H9 (cell line): ENCODE results near the gene RASA3. TPM values are rescaled to one million over a fixed set of nuclear protein-coding genes. Genes with fewer than 3 reads are reported as not detected.

Experiments
- DNase-seq: peaks from one replicate; pipeline ENCODE4 v3.0.0-alpha.2; 2017
- H2AFZ ChIP-seq: one replicate; pipeline ENCODE4 v1.6.1; 2013; ENCODE audit warnings: mild to moderate bottlenecking, low read length, control low read depth, moderate library complexity
- H2AK5ac ChIP-seq: 2 replicates; pipeline ENCODE4 v1.6.1; 2013; ENCODE audit warnings: low read length, control low read depth, mixed read lengths; ENCODE audit not compliant: insufficient read length
- H2BK120ac ChIP-seq: one replicate; pipeline ENCODE4 v1.6.1; 2013; ENCODE audit warnings: low read depth, mild to moderate bottlenecking, low read length, control low read depth, inconsistent platforms; ENCODE audit not compliant: poor library complexity, severe bottlenecking
- H2BK12ac ChIP-seq: 2 replicates; pipeline ENCODE4 v1.6.1; 2013; ENCODE audit warnings: low read length, control low read depth, mixed read lengths, low read depth; ENCODE audit not compliant: insufficient read length
- H2BK15ac ChIP-seq: 2 replicates; pipeline ENCODE4 v1.6.1; 2013; ENCODE audit warnings: low read depth, low read length, control low read depth
- H2BK20ac ChIP-seq: one replicate; pipeline ENCODE4 v1.6.1; 2013; ENCODE audit warnings: low read depth, mild to moderate bottlenecking, low read length, control low read depth, inconsistent platforms; ENCODE audit not compliant: poor library complexity, severe bottlenecking
- H2BK5ac ChIP-seq: 2 replicates; pipeline ENCODE4 v1.6.1; 2013; ENCODE audit warnings: low read length, control low read depth, mixed read lengths; ENCODE audit not compliant: insufficient read length
- H3K14ac ChIP-seq: 2 replicates; pipeline ENCODE4 v1.6.1; 2013; ENCODE audit warnings: low read length, control low read depth; ENCODE audit not compliant: insufficient read depth
- H3K18ac ChIP-seq: 2 replicates; pipeline ENCODE4 v1.6.1; 2013; ENCODE audit warnings: low read depth, mild to moderate bottlenecking, mixed read lengths, low read length, control low read depth; ENCODE audit not compliant: insufficient read length
- H3K23ac ChIP-seq: 2 replicates; pipeline ENCODE4 v1.6.1; 2013; ENCODE audit warnings: low read length, control low read depth, mixed read lengths, low read depth; ENCODE audit not compliant: insufficient read length
- H3K23me2 ChIP-seq: 2 replicates; pipeline ENCODE4 v1.6.1; 2013; ENCODE audit warnings: low read depth, mild to moderate bottlenecking, mixed read lengths, low read length, control low read depth; ENCODE audit not compliant: insufficient read length, poor library complexity, severe bottlenecking
- H3K27ac ChIP-seq: 2 replicates; pipeline ENCODE4 v1.5.1; 2013; ENCODE audit warnings: low read length, control low read depth, mixed read lengths, low read depth; ENCODE audit not compliant: insufficient read length
- H3K27me3 ChIP-seq: 2 replicates; pipeline ENCODE4 v1.6.1; 2013; ENCODE audit warnings: low read length, control low read depth, inconsistent platforms; ENCODE audit not compliant: insufficient read depth
- H3K4ac ChIP-seq: 2 replicates; pipeline ENCODE4 v1.6.1; 2013; ENCODE audit warnings: low read depth, mild to moderate bottlenecking, control low read depth, inconsistent platforms, low read length, moderate library complexity
- H3K4me1 ChIP-seq: 2 replicates; pipeline ENCODE4 v1.6.1; 2013; ENCODE audit warnings: low read length, control low read depth, inconsistent platforms; ENCODE audit not compliant: insufficient read depth
- H3K4me2 ChIP-seq: 2 replicates; pipeline ENCODE4 v1.6.1; 2013; ENCODE audit warnings: low read length, control low read depth, mixed read lengths; ENCODE audit not compliant: insufficient read length, insufficient read depth
- H3K56ac ChIP-seq: 2 replicates; pipeline ENCODE4 v1.6.1; 2013; ENCODE audit warnings: low read depth, mild to moderate bottlenecking, mixed read lengths, low read length, control low read depth; ENCODE audit not compliant: insufficient read length
- H3K79me1 ChIP-seq: 2 replicates; pipeline ENCODE4 v1.6.1; 2013; ENCODE audit warnings: low read depth, mild to moderate bottlenecking, moderate library complexity, low read length, control low read depth, inconsistent platforms; ENCODE audit not compliant: insufficient read depth, poor library complexity, severe bottlenecking
- H3K79me2 ChIP-seq: 2 replicates; pipeline ENCODE4 v1.6.1; 2013; ENCODE audit warnings: low read length, control low read depth, inconsistent platforms; ENCODE audit not compliant: insufficient read depth
- H3K9ac ChIP-seq: 2 replicates; pipeline ENCODE4 v1.6.1; 2013; ENCODE audit warnings: low read length, control low read depth, mixed read lengths; ENCODE audit not compliant: insufficient read length; ENCODE audit errors: extremely low read depth
- H3K9me3 ChIP-seq: one replicate; pipeline ENCODE4 v1.6.1; 2013; ENCODE audit warnings: low read depth, low read length, inconsistent platforms; ENCODE audit not compliant: control insufficient read depth
- H3T11ph ChIP-seq: one replicate; pipeline ENCODE4 v1.6.1; 2013; ENCODE audit warnings: mild to moderate bottlenecking, low read length, control low read depth, inconsistent platforms
- H4K20me1 ChIP-seq: one replicate; pipeline ENCODE4 v1.6.1; 2013; ENCODE audit not compliant: control insufficient read depth, insufficient read length, insufficient read depth
- H4K5ac ChIP-seq: 2 replicates; pipeline ENCODE4 v1.6.1; 2013; ENCODE audit warnings: low read depth, mild to moderate bottlenecking, mixed read lengths, low read length, control low read depth; ENCODE audit not compliant: insufficient read length
- H4K8ac ChIP-seq: replicated peaks from 2 replicates; pipeline ENCODE4 v1.6.1; 2013; ENCODE audit warnings: low read length, control low read depth, mixed read lengths, low read depth; ENCODE audit not compliant: insufficient read length
- H4K91ac ChIP-seq: 2 replicates; pipeline ENCODE4 v1.6.1; 2013; ENCODE audit warnings: low read depth, mild to moderate bottlenecking, moderate library complexity, mixed read lengths, low read length, control low read depth; ENCODE audit not compliant: insufficient read length
- H3K27ac Mint-ChIP-seq, 3 experiments: 2 replicates in 2 of 3; 3 replicates in 1 of 3; pipeline ENCODE4 v1.8.0; 2020 to 2021; ENCODE audit warnings: mixed read lengths in 3 of 3, mild to moderate bottlenecking in 1 of 3, moderate library complexity in 1 of 3
- H3K27me3 Mint-ChIP-seq: 2 replicates; pipeline ENCODE4 v1.8.0; 2021; ENCODE audit warnings: low read depth, mild to moderate bottlenecking, moderate library complexity, mixed read lengths
- H3K36me3 Mint-ChIP-seq, 3 experiments: 2 replicates in 2 of 3; 3 replicates in 1 of 3; pipeline ENCODE4 v1.8.0; 2020 to 2021; ENCODE audit warnings: low read depth in 3 of 3, mixed read lengths in 3 of 3; ENCODE audit not compliant: insufficient read depth in 1 of 3
- H3K4me1 Mint-ChIP-seq, 2 experiments: 2 replicates each; pipeline ENCODE4 v1.8.0; 2020; ENCODE audit warnings: mixed read lengths in 2 of 2
- H3K4me3 Mint-ChIP-seq, 2 experiments: 2 replicates in 1 of 2; 3 replicates in 1 of 2; pipeline ENCODE4 v1.8.0; 2020 to 2021; ENCODE audit warnings: mild to moderate bottlenecking in 2 of 2, mixed read lengths in 2 of 2, moderate library complexity in 1 of 2
- H3K9me3 Mint-ChIP-seq, 2 experiments: 2 replicates in 1 of 2; 3 replicates in 1 of 2; pipeline ENCODE4 v1.8.0; 2020; ENCODE audit warnings: mild to moderate bottlenecking in 2 of 2, mixed read lengths in 2 of 2, moderate library complexity in 1 of 2
- WGBS: extraction: QIAGEN DNeasy Blood & Tissue Kit; methylation state at CpG from one replicate; pipeline ENCODE4 v1.1.7; 2013; ENCODE audit warnings: missing lambda C conversion rate, low lambda C conversion rate, mixed read lengths; ENCODE audit not compliant: insufficient read length; ENCODE audit errors: extremely low coverage; 5-methylcytosine and 5-hydroxymethylcytosine counted together
- total RNA-seq: library from RNA; stranded (reverse); gene quantifications from 2 replicates; pipeline ENCODE4 v1.2.1, GENCODE V29; 2021
- TF ChIP-seq, protein P1 (sequence below): fragments of 200-600 bp; sonication (generic); conservative IDR thresholded peaks from 3 replicates; pipeline ENCODE4 v1.8.0; 2021; ENCODE audit warnings: antibody characterized with exemption, mild to moderate bottlenecking

Gene RASA3
- total RNA-seq, 1 experiment from 2014 or later: 12.3 TPM

GRCh38 chr13:113936166-113936965 is 196.1 kb downstream of the RASA3 start:
- no peak overlapping the region for H3K4me2 ChIP-seq
- no peak overlapping the region for H3K27ac ChIP-seq
- Mint-ChIP-seq H3K9me3 (no peaks in the 10 kb centered on the region), H3K27me3 (no peaks in the 10 kb centered on the region; the same call in none of the 2 replicates), H3K27ac (no peak overlapping the region; a peak in 1 of 7 replicates), H3K36me3 (no peaks in the 10 kb centered on the region), H3K4me3 (no peak overlapping the region), H3K4me1 (peaks cover 11 to 13% of the 10 kb centered on the region in 2 experiments)
- no peak overlapping the region for H3K18ac ChIP-seq
- H3K23ac ChIP-seq: no peak overlapping the region
- no peaks in the 10 kb centered on the region for H4K20me1 ChIP-seq
- H3K79me2 ChIP-seq: no peaks in the 10 kb centered on the region
- H3K4me1 ChIP-seq: no peaks in the 10 kb centered on the region
- peak overlapping the region; percentile 70 for H2BK120ac ChIP-seq
- H3T11ph ChIP-seq: no peak overlapping the region
- H3K23me2 ChIP-seq: no peaks in the 10 kb centered on the region
- H4K91ac ChIP-seq: no peak overlapping the region
- H2BK12ac ChIP-seq: no peak overlapping the region
- no peak overlapping the region for H3K4ac ChIP-seq
- no peaks in the 10 kb centered on the region for H3K9me3 ChIP-seq
- no CpG with 5 or more reads among the region's 25 CpGs for WGBS
- H3K14ac ChIP-seq: no peak overlapping the region
- H3K56ac ChIP-seq: no peak overlapping the region
- TF ChIP-seq, protein P1, sequence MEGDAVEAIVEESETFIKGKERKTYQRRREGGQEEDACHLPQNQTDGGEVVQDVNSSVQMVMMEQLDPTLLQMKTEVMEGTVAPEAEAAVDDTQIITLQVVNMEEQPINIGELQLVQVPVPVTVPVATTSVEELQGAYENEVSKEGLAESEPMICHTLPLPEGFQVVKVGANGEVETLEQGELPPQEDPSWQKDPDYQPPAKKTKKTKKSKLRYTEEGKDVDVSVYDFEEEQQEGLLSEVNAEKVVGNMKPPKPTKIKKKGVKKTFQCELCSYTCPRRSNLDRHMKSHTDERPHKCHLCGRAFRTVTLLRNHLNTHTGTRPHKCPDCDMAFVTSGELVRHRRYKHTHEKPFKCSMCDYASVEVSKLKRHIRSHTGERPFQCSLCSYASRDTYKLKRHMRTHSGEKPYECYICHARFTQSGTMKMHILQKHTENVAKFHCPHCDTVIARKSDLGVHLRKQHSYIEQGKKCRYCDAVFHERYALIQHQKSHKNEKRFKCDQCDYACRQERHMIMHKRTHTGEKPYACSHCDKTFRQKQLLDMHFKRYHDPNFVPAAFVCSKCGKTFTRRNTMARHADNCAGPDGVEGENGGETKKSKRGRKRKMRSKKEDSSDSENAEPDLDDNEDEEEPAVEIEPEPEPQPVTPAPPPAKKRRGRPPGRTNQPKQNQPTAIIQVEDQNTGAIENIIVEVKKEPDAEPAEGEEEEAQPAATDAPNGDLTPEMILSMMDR: no peak
- no peak overlapping the region for H4K8ac ChIP-seq
- no peak overlapping the region for H2BK20ac ChIP-seq
- H3K9ac ChIP-seq: no peak overlapping the region
- H3K27me3 ChIP-seq: no peaks in the 10 kb centered on the region
- H2BK15ac ChIP-seq: no peak overlapping the region
- H2AK5ac ChIP-seq: no peak overlapping the region
- no peaks in the 10 kb centered on the region for H3K79me1 ChIP-seq
- H4K5ac ChIP-seq: no peak overlapping the region
- no peak overlapping the region for H2BK5ac ChIP-seq
- H2AFZ ChIP-seq: no peak overlapping the region
- DNase-seq: no peak
